ENCODE data around the gene GNGT1.

DNA sequence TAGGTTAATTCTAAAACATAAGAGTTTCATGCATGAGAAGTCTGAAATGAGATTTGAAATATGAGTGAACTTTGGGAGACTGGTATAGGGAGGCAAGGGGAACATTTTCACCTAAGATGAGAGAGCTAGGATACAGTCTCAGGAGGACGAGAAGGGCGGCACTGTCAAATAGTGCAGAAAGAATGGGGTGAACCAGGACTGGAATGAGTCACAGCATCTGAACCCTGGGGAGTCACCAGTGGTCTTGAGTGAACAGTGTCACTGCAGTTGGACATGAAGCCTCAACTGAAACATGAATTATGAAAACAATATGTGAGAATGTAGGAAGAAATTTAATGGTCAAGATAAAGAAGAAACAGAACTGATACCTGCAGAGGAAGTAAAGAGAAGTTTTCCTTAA lies 48.9 kb downstream of the GNGT1 start:
- TF ChIP-seq SUZ12 (IDR thresholded peaks at IDR 0.05; ENCODE audit: extremely low read depth, insufficient read depth, insufficient read length) (no peak), ZNF274 (IDR thresholded peaks at IDR 0.05; ENCODE audit: low read depth, low read length) (no peak)
